Neural cell (in vitro differentiated cells): Measurements from ENCODE around the gene BLM.

Source experiments
- EP300 ChIP-seq: fragments of 450-650 bp; conservative IDR thresholded peaks from 2 replicates; pipeline ENCODE4 v1.6.1; 2014; ENCODE audit warnings: antibody characterized with exemption, mild to moderate bottlenecking, moderate library complexity; ENCODE audit not compliant: poor library complexity, severe bottlenecking
- EZH2 ChIP-seq: fragments of 200-600, 300-800 bp; shearing (Covaris generic), sonication (generic); IDR thresholded peaks from 2 replicates; pipeline ENCODE4 v1.6.1; 2014; ENCODE audit warnings: antibody characterized with exemption, low read length, borderline replicate concordance, mild to moderate bottlenecking; ENCODE audit not compliant: insufficient read depth, poor library complexity, severe bottlenecking
- MXI1 ChIP-seq: fragments of 450-650 bp; conservative IDR thresholded peaks from 2 replicates; pipeline ENCODE4 v1.6.1; 2014; ENCODE audit warnings: antibody characterized with exemption, mild to moderate bottlenecking; ENCODE audit not compliant: poor library complexity, severe bottlenecking
- POLR2AphosphoS5 ChIP-seq: IDR thresholded peaks from 2 replicates; pipeline ENCODE4 v1.6.1; 2012
- TF ChIP-seq, protein P1 (sequence below): fragments of 450-650 bp; IDR thresholded peaks from 2 replicates; pipeline ENCODE4 v1.5.1; 2014; ENCODE audit warnings: antibody characterized with exemption, mild to moderate bottlenecking, moderate library complexity; ENCODE audit not compliant: poor library complexity, severe bottlenecking

DNA sequence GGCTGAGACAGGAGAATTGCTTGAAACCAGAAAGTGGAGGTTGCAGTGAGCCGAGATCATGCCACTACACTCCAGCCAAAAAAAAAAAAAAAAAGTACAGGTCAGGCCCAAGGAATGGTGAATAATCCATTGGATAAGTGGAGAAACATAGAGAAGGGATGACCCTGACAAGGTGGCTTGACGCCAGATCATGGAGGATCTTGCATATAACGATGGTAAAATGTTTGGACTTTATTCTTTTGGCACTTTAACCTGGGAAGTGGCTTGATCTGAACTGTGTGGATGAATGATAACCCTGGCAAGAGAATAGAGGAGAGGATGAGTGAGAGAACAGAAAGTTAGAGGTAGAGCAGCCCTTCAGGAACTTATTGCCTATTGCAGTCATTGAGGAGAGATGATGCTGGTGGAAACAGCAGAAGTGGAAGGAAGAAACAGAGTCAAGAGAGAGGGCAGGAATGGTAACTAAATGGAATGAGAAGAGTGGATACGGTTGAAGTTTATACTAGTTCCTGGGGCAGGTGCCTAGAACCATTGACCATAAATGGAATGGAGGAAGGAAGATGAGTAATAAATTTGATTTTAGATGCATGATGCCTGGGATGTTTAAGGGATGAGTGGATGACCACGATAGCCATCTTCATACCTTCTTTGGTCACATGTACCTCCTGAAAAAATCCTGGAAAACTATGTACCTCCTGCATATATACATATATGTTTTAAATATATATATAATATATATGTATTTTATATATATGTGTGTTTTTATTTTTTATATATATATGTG, 57.8 kb downstream of the BLM start:
- TF ChIP-seq POLR2AphosphoS5 (no peak), MXI1 (no peak), EP300 (no peak), EZH2 (no peak)
- TF ChIP-seq, protein P1, sequence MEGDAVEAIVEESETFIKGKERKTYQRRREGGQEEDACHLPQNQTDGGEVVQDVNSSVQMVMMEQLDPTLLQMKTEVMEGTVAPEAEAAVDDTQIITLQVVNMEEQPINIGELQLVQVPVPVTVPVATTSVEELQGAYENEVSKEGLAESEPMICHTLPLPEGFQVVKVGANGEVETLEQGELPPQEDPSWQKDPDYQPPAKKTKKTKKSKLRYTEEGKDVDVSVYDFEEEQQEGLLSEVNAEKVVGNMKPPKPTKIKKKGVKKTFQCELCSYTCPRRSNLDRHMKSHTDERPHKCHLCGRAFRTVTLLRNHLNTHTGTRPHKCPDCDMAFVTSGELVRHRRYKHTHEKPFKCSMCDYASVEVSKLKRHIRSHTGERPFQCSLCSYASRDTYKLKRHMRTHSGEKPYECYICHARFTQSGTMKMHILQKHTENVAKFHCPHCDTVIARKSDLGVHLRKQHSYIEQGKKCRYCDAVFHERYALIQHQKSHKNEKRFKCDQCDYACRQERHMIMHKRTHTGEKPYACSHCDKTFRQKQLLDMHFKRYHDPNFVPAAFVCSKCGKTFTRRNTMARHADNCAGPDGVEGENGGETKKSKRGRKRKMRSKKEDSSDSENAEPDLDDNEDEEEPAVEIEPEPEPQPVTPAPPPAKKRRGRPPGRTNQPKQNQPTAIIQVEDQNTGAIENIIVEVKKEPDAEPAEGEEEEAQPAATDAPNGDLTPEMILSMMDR = no peak
